K562 (cell line): ENCODE results near the gene BMF. TPM values are rescaled to one million over a fixed set of nuclear protein-coding genes. Genes with fewer than 3 reads are reported as not detected.

Source experiments
- ARID3A ChIP-seq: IDR thresholded peaks from 2 replicates; pipeline ENCODE4 v1.6.1; 2012; ENCODE audit warnings: low read depth, low read length, improper control_type of control experiment, borderline replicate concordance
- ARID3B ChIP-seq: fragments of 250-450 bp; sonication (Bioruptor Pico); IDR thresholded peaks from 2 replicates; pipeline ENCODE4 v1.4.0; 2020; ENCODE audit warnings: borderline replicate concordance
- BRF2 ChIP-seq: IDR thresholded peaks from 3 replicates; pipeline ENCODE4 v1.6.1; 2011; ENCODE audit warnings: borderline replicate concordance, mild to moderate bottlenecking; ENCODE audit not compliant: insufficient read length, insufficient read depth
- E2F3 ChIP-seq: fragments of 250-450 bp; sonication (Bioruptor Pico); IDR thresholded peaks from 2 replicates; pipeline ENCODE4 v1.4.0; 2020; ENCODE audit warnings: mild to moderate bottlenecking
- ETV5 ChIP-seq: sonication (generic); formaldehyde crosslinking; IDR thresholded peaks from 2 replicates; pipeline ENCODE4 v1.4.0; 2020; ENCODE audit warnings: low read depth, mild to moderate bottlenecking, missing genetic modification reagents
- FOXK2 ChIP-seq, 2 experiments: fragments of 450-650 bp; IDR thresholded peaks in 1 of 2; conservative IDR thresholded peaks in 1 of 2; 2 replicates each; pipeline ENCODE4 v1.6.1; 2016; ENCODE audit warnings: low read depth in 2 of 2, mild to moderate bottlenecking in 1 of 2
- HNRNPK ChIP-seq: fragments of 200-400 bp; formaldehyde crosslinking; IDR thresholded peaks from one replicate; pipeline ENCODE4 v1.6.1; 2018; ENCODE audit warnings: mild to moderate bottlenecking, low read depth, low read length; ENCODE audit not compliant: poor library complexity, severe bottlenecking
- KDM5B ChIP-seq: fragments of 200-600 bp; sonication (generic); IDR thresholded peaks from 2 replicates; pipeline ENCODE4 v1.6.1; 2012; ENCODE audit warnings: low read depth, mild to moderate bottlenecking, moderate library complexity, low read length, control low read depth, inconsistent platforms; ENCODE audit not compliant: insufficient replicate concordance
- LEF1 ChIP-seq: fragments of 450-650 bp; IDR thresholded peaks from 2 replicates; pipeline ENCODE4 v1.6.1; 2016; ENCODE audit warnings: mild to moderate bottlenecking
- MAFK ChIP-seq: IDR thresholded peaks from 2 replicates; pipeline ENCODE4 v1.6.1; 2011; ENCODE audit warnings: low read length, improper control_type of control experiment
- NRF1 ChIP-seq, 2 experiments: fragments of 450-650 bp; IDR thresholded peaks in 1 of 2; conservative IDR thresholded peaks in 1 of 2; 2 replicates each; pipeline ENCODE4 v1.6.1; 2014; ENCODE audit warnings: mild to moderate bottlenecking in 2 of 2
- PREB ChIP-seq: sonication (generic); formaldehyde crosslinking; IDR thresholded peaks from 2 replicates; pipeline ENCODE4 v1.8.1; 2023; ENCODE audit warnings: mild to moderate bottlenecking, missing genetic modification reagents
- ZBTB5 ChIP-seq: fragments of 450-650 bp; IDR thresholded peaks from 2 replicates; pipeline ENCODE4 v1.6.1; 2017; ENCODE audit warnings: antibody characterized with exemption
- ZNF175 ChIP-seq: fragments of 200-800 bp; sonication (Bioruptor generic); IDR thresholded peaks from 2 replicates; pipeline ENCODE4 v1.6.1; 2016; ENCODE audit warnings: low read depth, mild to moderate bottlenecking, missing genetic modification characterization, missing compliant biosample characterization
- ZNF589 ChIP-seq: fragments of 200-800 bp; sonication (Bioruptor generic); IDR thresholded peaks from 2 replicates; pipeline ENCODE4 v1.6.1; 2016; ENCODE audit warnings: low read depth, missing genetic modification characterization, missing compliant biosample characterization
- ZNF644 ChIP-seq: fragments of 200-800 bp; sonication (Bioruptor generic); IDR thresholded peaks from 2 replicates; pipeline ENCODE4 v1.6.1; 2016; ENCODE audit warnings: low read depth, missing genetic modification characterization, missing compliant biosample characterization
- polyA plus RNA-seq, 8 experiments: library from polyadenylated mRNA; depleted of rRNA in 4 of 8; stranded (reverse) in 5 of 8; unstranded in 3 of 8; fragments of >200 nt; fragmentation: Nextera tagmentation in 2 of 8; fragmentation: Illumina TruSeq in 1 of 8; extraction: Ambion mirVana in 2 of 8; extraction: Trizol in 1 of 8; gene quantifications; 2 replicates each; pipeline versions ENCODE4 v1.2.1 to v1.2.3, GENCODE V29; 2011 to 2014; ENCODE audit warnings: inconsistent platforms in 1 of 8, missing spikeins in 1 of 8
- total RNA-seq, 7 experiments: library from RNA; depleted of rRNA in 6 of 7; stranded (reverse); fragments of >200 nt in 6 of 7; fragmentation: Illumina TruSeq in 2 of 7; extraction: Trizol in 2 of 7; gene quantifications; 2 replicates each; pipeline versions ENCODE4 v1.2.1 to v1.2.3, GENCODE V29; 2011 to 2021; ENCODE audit warnings: low replicate concordance in 1 of 7

The BMF gene
- total and polyA plus RNA-seq, 9 of the 15 experiments (the other 6 are each of a cell fraction or from before 2014, with no cell fraction given): 0.25 to 0.91 (median 0.59) TPM; not detected in 2

GRCh38 chr15:40106203-40107161, 2.2 kb downstream of the BMF start (continued):
- no peak for TF ChIP-seq BRF2
- TF ChIP-seq ZNF644 (tag): no peak
- no peak for TF ChIP-seq E2F3 (CRISPR knock-in tag)
- no peak for TF ChIP-seq HNRNPK
- no peak for TF ChIP-seq ZNF175 (CRISPR knock-in tag)
- no peak for TF ChIP-seq ZBTB5
- no peak for TF ChIP-seq ARID3A
- TF ChIP-seq PREB (CRISPR knock-in tag): no peak
- peak; percentile 43 to 48; a peak in 2 of 4 replicates for TF ChIP-seq NRF1 (conservative IDR thresholded peaks at IDR 0.05 in 1 of 2, IDR thresholded peaks at IDR 0.05 in 1 of 2)
- TF ChIP-seq ZNF589: no peak
- peak; percentile 72 to 86; a peak in 2 of 4 replicates for TF ChIP-seq FOXK2 (conservative IDR thresholded peaks at IDR 0.05 in 1 of 2, IDR thresholded peaks at IDR 0.05 in 1 of 2; ENCODE audit: low read depth in 2 of 2)
- TF ChIP-seq ETV5: peak; percentile 15; the same call in 1 of the 2 replicates
- no peak for TF ChIP-seq MAFK
- peak; percentile 34; the same call in 1 of the 2 replicates for TF ChIP-seq LEF1
- no peak for TF ChIP-seq KDM5B
- TF ChIP-seq ARID3B: no peak
